T-helper 9 cell (primary cell): Measurements from ENCODE around the gene CACNA1B.
"Not testable (repeated sequence)": the region's sequence is repeated elsewhere in the genome, so short reads cannot be mapped to it uniquely, and the experiment has no call there.

Experiments used
- DNase-seq: peaks from one replicate; pipeline ENCODE4 v3.0.0-alpha.2; 2020

The CACNA1B gene

GRCh38 chr9:137889966-137890365 lies 12.4 kb downstream of the CACNA1B start:
- not testable (repeated sequence) for DNase-seq

- DNase-seq: not testable (repeated sequence)
These were observed 13.4 kb downstream of the CACNA1B start for GRCh38 chr9:137890768-137891587.

- DNase-seq: no peak
These were observed 14.2 kb downstream of the CACNA1B start for GRCh38 chr9:137891588-137892423.

- DNase-seq: no peak
These were observed 15.0 kb downstream of the CACNA1B start for GRCh38 chr9:137892424-137893191.

DNA sequence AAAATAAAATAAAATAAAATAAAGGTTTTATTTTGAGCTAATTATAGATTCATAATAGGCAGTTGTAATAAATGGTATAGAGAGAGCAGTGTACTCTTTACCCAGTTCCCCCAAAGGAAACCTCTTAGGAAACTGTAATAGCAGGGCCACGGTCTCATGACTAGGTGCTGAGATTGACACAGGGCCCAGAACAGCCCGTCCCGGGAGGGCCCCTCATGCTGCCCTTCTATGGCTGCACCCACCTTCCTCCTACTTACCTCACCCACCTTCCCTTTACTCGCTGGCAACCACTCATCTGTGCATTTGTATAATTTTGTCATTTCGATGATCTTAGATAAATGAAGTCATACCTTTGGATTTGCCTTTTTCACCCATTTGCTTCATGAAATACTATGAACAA lies 16.1 kb downstream of the CACNA1B start:
- no peak for DNase-seq

DNA sequence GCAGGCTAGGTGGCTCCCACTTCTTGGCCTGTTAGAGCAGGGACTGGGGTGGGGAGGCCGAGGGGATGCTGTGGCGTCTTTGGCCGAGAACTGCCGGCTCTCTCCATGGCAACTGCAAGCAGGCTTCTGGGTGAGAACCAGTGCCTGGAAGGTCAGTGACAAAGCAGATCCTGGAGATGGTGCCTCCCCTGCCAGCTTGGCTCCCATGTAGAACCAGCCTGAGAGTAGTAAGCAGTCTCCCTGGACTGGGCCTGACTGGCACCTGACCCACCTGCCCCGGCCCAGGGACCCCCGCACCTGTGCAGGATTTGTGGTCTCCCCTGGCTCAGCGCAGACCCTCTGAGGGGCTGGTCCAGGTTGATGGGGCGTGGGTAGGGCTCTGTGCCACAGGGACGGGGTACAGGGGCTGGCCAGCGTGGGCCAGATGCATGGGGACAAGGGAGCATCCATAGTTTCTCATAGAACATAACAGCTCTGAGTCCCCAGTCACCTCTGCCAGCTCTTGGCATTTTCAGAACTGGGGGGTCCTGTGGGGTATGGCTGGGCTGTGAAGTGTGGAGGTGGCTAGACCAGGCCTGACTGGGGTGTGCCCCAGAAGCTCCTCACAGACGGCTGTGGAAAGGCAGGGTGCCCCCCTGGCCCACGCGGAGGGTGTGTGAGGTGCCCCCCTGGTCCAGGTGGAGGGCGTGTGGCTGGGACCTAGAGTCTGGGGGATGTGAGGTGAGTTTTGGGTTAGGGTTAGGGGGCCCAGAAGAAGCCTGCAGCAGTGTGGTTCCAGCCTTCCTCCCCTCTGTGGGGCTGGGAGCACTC lies 22.2 kb downstream of the CACNA1B start:
- DNase-seq: no peak

DNA sequence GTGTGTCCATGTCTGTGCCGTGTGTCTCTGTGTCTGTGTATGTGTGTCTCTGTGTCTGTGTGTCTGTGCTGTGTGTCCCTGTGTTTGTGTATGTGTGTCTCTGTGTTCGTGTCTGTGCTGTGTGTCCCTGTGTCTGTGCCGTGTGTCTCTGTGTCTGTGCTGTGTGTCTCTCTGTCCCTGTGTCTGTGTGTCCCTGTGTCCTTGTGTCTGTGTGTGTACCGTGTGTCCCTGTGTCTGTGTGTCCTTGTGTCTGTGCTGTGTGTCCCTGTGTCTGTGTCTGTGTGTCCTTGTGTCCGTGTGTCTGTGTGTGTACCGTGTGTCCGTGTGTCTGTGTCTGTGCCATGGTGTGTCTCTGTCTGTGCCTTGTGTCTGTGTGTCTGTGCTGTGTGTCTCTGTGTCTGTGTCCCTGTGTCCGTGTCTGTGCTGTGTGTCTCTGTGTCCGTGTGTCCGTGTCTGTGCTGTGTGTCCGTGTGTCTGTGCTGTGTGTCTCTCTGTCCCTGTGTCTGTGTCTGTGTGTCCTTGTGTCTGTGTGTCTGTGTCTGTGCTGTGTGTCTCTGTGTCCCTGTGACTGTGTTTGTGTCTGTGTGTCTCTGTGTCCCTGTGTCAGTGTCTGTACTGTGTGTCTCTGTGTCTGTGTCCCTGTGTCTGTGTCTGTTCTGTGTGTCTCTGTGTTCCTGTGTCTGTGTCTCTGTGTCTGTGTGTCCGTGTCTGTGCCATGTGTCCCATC lies 23.2 kb downstream of the CACNA1B start:
- DNase-seq: no peak

DNA sequence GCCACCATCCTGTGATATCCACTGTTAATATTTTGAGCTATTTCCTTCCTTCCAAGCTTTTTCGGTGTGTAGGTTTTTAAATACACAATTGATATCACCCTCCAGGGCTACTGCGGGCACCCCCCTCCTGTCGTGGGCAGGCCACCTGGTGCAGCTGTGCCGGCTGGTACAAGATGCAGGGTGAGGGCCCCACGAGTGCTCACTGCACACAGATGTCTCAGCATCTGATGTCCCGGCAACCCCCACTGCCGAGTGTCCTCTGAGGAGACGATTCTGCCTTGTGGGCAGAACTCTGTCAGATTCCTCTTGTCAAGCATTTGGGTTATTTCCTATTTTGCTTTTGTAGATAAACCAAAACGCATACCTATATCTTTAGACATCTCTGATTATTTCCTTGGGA lies 25.1 kb downstream of the CACNA1B start:
- no peak for DNase-seq

GRCh38 chr9:137905740-137906139 lies 28.2 kb downstream of the CACNA1B start:
- DNase-seq: no peak

DNA sequence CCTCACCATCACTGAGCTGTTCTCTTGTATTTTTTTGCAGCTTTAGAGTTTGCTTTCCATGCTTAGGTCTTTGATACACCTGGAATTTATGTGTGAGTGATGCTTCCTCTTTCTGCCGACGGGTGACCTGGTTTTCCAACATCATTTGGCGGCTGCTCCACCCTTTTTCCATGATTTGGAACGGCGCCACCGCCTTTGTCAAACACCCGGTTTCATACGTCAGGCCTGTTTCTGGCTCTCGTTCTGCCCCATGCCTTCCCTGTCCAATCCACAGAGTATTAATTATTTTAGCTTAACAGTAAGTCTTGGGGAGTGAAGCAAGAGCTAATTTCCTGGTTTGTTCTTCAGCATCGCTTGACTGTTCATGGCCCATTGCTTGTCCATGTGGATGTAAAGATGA lies 30.2 kb downstream of the CACNA1B start:
- DNase-seq: no peak

DNA sequence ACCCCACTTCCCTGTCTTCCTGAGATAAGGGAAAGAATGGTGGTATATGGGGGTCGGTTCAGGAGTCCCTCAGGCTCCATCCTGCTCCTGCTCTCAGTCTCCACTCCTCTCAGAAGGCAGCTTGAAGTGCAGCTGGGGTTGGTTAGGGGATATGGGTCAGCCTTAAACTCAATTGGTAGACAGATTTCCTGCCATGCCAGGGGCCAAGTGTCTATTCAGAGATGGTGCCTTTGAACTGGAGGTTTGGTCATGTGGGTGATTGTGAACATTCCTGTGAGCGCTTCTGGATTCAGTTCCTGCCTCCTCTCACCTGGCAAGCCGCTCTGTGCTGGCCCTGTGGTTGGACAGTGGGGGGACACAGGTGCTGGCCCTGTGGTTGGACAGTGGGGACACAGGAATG lies 35.1 kb downstream of the CACNA1B start:
- DNase-seq: no peak

DNA sequence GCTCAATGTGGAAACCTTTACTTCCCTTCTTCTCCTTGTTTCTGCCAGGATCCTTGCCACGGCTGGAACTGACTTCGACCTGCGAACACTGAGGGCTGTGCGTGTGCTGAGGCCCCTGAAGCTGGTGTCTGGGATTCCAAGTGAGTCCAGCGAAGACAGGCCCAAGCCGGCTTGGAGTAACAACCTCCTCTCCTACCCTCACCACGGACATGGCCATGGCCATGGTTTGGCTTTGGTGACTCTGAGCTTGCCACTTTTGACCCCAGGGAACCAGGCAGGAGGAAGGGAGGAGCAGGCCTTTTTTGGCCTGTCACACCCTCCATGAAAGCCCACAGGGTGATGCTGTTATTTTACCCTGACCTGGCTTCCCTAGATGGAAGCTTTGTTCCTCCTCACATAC lies 35.5 kb downstream of the CACNA1B start:
- DNase-seq: no peak

DNA sequence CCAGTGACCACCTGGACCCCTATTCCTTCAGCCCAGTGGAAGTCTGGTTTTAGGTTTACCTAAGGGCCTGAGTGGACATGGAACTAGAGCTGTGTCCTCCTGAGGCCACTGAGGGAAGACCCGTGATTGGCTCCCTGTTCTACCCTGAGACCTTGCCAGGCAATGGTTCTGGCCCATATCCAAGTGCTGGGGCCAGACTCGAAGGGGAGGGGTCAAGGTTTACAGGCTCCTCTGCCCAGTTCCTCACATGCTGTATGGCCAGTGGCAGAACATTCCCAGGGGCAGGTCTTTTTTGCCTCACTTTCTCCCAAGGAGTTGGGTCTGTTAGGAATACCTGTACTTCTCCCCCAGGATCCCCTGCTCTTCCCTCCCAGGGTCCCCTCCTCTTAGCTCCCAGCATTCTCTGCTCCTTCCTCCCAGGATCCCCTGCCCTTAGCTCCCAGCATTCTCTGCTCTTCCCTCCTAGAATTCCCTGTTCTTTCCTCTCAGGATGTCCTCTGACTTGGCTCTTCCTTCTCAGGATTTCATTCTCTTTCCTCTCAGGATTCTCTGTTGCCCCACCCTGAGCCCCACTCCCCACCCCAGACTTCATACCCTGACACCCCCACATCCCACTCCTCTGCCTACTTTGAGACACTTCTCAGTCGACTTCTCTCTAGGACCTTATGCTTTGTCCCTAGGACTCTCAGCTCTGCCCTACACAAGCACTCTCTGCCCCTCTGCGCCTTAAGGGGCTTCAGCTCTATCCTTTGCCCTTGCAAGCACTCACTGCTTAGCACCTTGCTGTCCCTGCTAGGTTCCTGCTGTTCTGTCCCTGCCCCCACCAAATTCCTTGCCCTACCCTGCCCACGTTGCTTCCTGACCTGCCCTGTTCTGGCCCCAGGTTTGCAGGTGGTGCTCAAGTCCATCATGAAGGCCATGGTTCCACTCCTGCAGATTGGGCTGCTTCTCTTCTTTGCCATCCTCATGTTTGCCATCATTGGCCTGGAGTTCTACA lies 36.5 kb downstream of the CACNA1B start:
- no peak for DNase-seq

DNA sequence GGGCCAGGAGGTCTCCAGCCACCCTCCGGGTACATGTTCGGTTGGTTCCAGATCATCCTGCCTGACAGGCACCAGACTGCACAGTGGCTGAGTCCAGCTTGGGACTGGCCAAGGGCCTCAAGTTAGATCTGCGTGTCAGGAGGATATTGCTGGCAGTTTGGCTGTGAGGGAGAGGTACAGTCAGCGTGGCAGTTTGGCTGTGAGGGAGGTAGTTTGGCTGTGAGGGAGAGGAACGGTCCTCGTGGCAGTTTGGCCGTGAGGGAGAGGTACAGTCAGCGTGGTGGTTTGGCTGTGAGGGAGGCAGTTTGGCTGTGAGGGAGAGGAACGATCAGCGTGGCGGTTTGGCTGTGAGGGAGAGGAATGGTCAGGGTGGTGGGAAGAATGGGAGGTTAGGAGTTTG lies 39.0 kb downstream of the CACNA1B start:
- no peak for DNase-seq

GRCh38 chr9:137917116-137917515 lies 39.5 kb downstream of the CACNA1B start:
- DNase-seq: no peak

GRCh38 chr9:137917795-137918194 lies 40.2 kb downstream of the CACNA1B start:
- DNase-seq: no peak

GRCh38 chr9:137918331-137919094 lies 40.9 kb downstream of the CACNA1B start:
- no peak for DNase-seq

DNA sequence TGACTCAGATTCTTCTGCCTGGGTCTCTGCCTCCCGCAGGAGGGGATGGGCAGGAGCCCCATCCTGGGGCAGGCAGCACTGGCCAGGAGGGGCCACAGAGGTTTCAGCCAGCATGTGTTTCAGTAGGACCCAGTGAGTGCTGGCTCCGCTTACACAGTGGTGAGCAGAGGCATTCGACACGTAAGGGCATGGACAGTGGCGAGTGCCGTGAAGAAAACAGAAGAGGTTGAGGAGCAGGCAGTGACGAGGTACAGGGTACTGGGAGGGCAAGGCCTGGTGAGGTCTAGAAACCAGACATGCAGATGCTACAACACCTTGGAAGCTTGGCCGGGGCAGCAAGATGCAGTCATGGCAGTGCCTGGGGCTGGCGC lies 41.5 kb downstream of the CACNA1B start:
- no peak for DNase-seq

GRCh38 chr9:137919649-137920141 lies 42.1 kb downstream of the CACNA1B start:
- DNase-seq: no peak
